Ovary (tissue), 3 donors: ENCODE results near the gene BABAM2.

Experiments
- POLR2A ChIP-seq: fragments of 450-650 bp; IDR thresholded peaks from one replicate; pipeline ENCODE4 v1.6.1; 2017; ENCODE audit warnings: antibody characterized with exemption, mild to moderate bottlenecking, moderate library complexity
- TF ChIP-seq, protein P1 (sequence below), 3 donors: fragments of 450-650 bp in 2 of 3; fragments of 200-600 bp in 1 of 3; IDR thresholded peaks; one replicate each; pipeline versions ENCODE4 v1.5.1 to v1.8.0; 2016 to 2022; ENCODE audit warnings: antibody characterized with exemption in 3 of 3, mild to moderate bottlenecking in 1 of 3
- donor health status: DM: no; HTN: no; CAD: no.

DNA sequence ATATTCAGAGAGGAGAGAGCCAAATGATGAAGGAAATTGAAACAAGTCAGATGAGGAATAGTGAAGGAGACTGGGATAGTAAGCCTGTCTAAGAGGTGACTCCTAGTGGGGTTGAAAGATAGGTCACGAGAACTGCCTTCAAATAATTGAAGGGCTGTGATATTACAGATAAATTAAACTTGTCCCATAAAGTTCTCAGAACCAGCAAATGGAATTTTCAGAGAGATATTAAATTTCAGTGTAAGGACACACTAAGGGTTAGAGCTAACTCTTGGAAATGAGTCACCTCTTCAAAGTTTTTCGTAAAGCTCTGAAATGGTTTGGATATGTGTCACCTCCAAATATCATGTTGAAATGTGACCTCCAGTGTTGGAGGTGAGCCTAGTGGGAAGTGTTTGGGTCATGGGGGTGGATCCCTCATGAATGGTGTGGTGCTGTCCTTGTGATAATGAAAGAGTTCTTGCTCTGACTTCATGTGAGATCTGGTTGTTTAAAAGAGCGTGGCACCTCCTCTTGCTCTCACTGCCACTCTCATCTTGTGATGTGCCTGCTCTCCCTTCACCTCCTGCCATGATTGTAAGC lies 87.3 kb downstream of the BABAM2 start:
- TF ChIP-seq, protein P1, sequence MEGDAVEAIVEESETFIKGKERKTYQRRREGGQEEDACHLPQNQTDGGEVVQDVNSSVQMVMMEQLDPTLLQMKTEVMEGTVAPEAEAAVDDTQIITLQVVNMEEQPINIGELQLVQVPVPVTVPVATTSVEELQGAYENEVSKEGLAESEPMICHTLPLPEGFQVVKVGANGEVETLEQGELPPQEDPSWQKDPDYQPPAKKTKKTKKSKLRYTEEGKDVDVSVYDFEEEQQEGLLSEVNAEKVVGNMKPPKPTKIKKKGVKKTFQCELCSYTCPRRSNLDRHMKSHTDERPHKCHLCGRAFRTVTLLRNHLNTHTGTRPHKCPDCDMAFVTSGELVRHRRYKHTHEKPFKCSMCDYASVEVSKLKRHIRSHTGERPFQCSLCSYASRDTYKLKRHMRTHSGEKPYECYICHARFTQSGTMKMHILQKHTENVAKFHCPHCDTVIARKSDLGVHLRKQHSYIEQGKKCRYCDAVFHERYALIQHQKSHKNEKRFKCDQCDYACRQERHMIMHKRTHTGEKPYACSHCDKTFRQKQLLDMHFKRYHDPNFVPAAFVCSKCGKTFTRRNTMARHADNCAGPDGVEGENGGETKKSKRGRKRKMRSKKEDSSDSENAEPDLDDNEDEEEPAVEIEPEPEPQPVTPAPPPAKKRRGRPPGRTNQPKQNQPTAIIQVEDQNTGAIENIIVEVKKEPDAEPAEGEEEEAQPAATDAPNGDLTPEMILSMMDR (IDR thresholded peaks at IDR 0.05), result no peak
- TF ChIP-seq POLR2A, result no peak
